Measurements from ENCODE around the gene KRTAP2-2.
"Not testable (repeated sequence)": the region's sequence is repeated elsewhere in the genome, so short reads cannot be mapped to it uniquely, and the experiment has no call there.

KRTAP2-2 gene

GRCh38 chr17:41063449-41063848, 8.4 kb upstream of the KRTAP2-2 start:
- no peaks in the 10 kb centered on the region for H3K27me3 ChIP-seq (ENCODE audit: insufficient read depth, low read length, poor library complexity, severe bottlenecking)

GRCh38 chr17:41061964-41062363, 6.9 kb upstream of the KRTAP2-2 start:
- Histone ChIP-seq H3K4me1 (ENCODE audit: insufficient read depth, low read length, poor library complexity, severe bottlenecking) (no peaks in the 10 kb centered on the region), H3K79me2 (ENCODE audit: insufficient read depth, low read length) (no peaks in the 10 kb centered on the region), H2AFZ (ENCODE audit: low read length) (no peak overlapping the region), H3K4me3 (ENCODE audit: low read length, poor library complexity, severe bottlenecking) (no peak overlapping the region), H3K27me3 (ENCODE audit: insufficient read depth, low read length, poor library complexity, severe bottlenecking) (no peaks in the 10 kb centered on the region), H3K4me2 (ENCODE audit: low read depth, low read length, poor library complexity, severe bottlenecking) (no peak overlapping the region), H3K9me3 (ENCODE audit: insufficient read depth, low read depth, low read length) (no peaks in the 10 kb centered on the region), H3K9me2 (replicated peaks; ENCODE audit: low read depth, low read length) (no peaks in the 10 kb centered on the region), H3F3A (ENCODE audit: low read depth) (no peaks in the 10 kb centered on the region), H3K9ac (ENCODE audit: low read depth, low read length, poor library complexity, severe bottlenecking) (no peak overlapping the region), H4K20me1 (ENCODE audit: insufficient read depth, low read length, poor library complexity, severe bottlenecking) (no peaks in the 10 kb centered on the region), H3K36me3 (ENCODE audit: insufficient read depth, low read length) (no peaks in the 10 kb centered on the region)
- no peak for TF ChIP-seq EZH2phosphoT487 (IDR thresholded peaks at IDR 0.05; ENCODE audit: borderline replicate concordance)
- TF ChIP-seq, protein P1, sequence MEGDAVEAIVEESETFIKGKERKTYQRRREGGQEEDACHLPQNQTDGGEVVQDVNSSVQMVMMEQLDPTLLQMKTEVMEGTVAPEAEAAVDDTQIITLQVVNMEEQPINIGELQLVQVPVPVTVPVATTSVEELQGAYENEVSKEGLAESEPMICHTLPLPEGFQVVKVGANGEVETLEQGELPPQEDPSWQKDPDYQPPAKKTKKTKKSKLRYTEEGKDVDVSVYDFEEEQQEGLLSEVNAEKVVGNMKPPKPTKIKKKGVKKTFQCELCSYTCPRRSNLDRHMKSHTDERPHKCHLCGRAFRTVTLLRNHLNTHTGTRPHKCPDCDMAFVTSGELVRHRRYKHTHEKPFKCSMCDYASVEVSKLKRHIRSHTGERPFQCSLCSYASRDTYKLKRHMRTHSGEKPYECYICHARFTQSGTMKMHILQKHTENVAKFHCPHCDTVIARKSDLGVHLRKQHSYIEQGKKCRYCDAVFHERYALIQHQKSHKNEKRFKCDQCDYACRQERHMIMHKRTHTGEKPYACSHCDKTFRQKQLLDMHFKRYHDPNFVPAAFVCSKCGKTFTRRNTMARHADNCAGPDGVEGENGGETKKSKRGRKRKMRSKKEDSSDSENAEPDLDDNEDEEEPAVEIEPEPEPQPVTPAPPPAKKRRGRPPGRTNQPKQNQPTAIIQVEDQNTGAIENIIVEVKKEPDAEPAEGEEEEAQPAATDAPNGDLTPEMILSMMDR (conservative IDR thresholded peaks at IDR 0.05; ENCODE audit: low read length), result no peak

More at GRCh38 chr17:41063449-41063848, 8.4 kb upstream of the KRTAP2-2 start:
- no peak overlapping the region for H3K4me3 ChIP-seq (ENCODE audit: low read length, poor library complexity, severe bottlenecking)
- H3K9me3 ChIP-seq (ENCODE audit: insufficient read depth, low read depth, low read length), result no peaks in the 10 kb centered on the region
- H3K9me2 ChIP-seq (replicated peaks; ENCODE audit: low read depth, low read length), result no peaks in the 10 kb centered on the region
- no peak overlapping the region for H3K9ac ChIP-seq (ENCODE audit: low read depth, low read length, poor library complexity, severe bottlenecking)
- H3K4me2 ChIP-seq (ENCODE audit: low read depth, low read length, poor library complexity, severe bottlenecking), result no peak overlapping the region
- no peaks in the 10 kb centered on the region for H3F3A ChIP-seq (ENCODE audit: low read depth)
- H4K20me1 ChIP-seq (ENCODE audit: insufficient read depth, low read length, poor library complexity, severe bottlenecking), result no peaks in the 10 kb centered on the region
- H2AFZ ChIP-seq (ENCODE audit: low read length), result no peak overlapping the region
- H3K4me1 ChIP-seq (ENCODE audit: insufficient read depth, low read length, poor library complexity, severe bottlenecking), result no peaks in the 10 kb centered on the region
- no peaks in the 10 kb centered on the region for H3K79me2 ChIP-seq (ENCODE audit: insufficient read depth, low read length)
- TF ChIP-seq EZH2phosphoT487 (IDR thresholded peaks at IDR 0.05; ENCODE audit: borderline replicate concordance), result no peak
- TF ChIP-seq, protein P1 (conservative IDR thresholded peaks at IDR 0.05; ENCODE audit: low read length), result no peak
- H3K36me3 ChIP-seq (ENCODE audit: insufficient read depth, low read length), result no peaks in the 10 kb centered on the region

GRCh38 chr17:41060052-41060604, 5.1 kb upstream of the KRTAP2-2 start, which contains the start of gene KRTAP2-3:
KRTAP2-3 (minus strand) TSS chr17:41060114; CDS start chr17:41060050, 64 bp downstream.
- no peaks in the 10 kb centered on the region for H3K9me3 ChIP-seq (ENCODE audit: insufficient read depth, low read depth, low read length)
- no peaks in the 10 kb centered on the region for H3K27me3 ChIP-seq (ENCODE audit: insufficient read depth, low read length, poor library complexity, severe bottlenecking)
- no peak within 1 kb of the TSS for H3K9ac ChIP-seq (ENCODE audit: low read depth, low read length, poor library complexity, severe bottlenecking)
- no peak for TF ChIP-seq EZH2phosphoT487 (IDR thresholded peaks at IDR 0.05; ENCODE audit: borderline replicate concordance)
- TF ChIP-seq, protein P1 (conservative IDR thresholded peaks at IDR 0.05; ENCODE audit: low read length), result no peak
- no peak within 1 kb of the TSS for H2AFZ ChIP-seq (ENCODE audit: low read length)
- H3F3A ChIP-seq (ENCODE audit: low read depth), result no peaks in the 10 kb centered on the region
- no peak within 1 kb of the TSS for H3K4me2 ChIP-seq (ENCODE audit: low read depth, low read length, poor library complexity, severe bottlenecking)
- H3K4me1 ChIP-seq (ENCODE audit: insufficient read depth, low read length, poor library complexity, severe bottlenecking), result no peaks in the 10 kb centered on the region
- no peaks in the 10 kb centered on the region for H3K36me3 ChIP-seq (ENCODE audit: insufficient read depth, low read length)
- H3K9me2 ChIP-seq (replicated peaks; ENCODE audit: low read depth, low read length), result no peaks in the 10 kb centered on the region
- no peaks in the 10 kb centered on the region for H4K20me1 ChIP-seq (ENCODE audit: insufficient read depth, low read length, poor library complexity, severe bottlenecking)
- no peaks in the 10 kb centered on the region for H3K79me2 ChIP-seq (ENCODE audit: insufficient read depth, low read length)
- H3K4me3 ChIP-seq (ENCODE audit: low read length, poor library complexity, severe bottlenecking), result no peak within 1 kb of the TSS

DNA sequence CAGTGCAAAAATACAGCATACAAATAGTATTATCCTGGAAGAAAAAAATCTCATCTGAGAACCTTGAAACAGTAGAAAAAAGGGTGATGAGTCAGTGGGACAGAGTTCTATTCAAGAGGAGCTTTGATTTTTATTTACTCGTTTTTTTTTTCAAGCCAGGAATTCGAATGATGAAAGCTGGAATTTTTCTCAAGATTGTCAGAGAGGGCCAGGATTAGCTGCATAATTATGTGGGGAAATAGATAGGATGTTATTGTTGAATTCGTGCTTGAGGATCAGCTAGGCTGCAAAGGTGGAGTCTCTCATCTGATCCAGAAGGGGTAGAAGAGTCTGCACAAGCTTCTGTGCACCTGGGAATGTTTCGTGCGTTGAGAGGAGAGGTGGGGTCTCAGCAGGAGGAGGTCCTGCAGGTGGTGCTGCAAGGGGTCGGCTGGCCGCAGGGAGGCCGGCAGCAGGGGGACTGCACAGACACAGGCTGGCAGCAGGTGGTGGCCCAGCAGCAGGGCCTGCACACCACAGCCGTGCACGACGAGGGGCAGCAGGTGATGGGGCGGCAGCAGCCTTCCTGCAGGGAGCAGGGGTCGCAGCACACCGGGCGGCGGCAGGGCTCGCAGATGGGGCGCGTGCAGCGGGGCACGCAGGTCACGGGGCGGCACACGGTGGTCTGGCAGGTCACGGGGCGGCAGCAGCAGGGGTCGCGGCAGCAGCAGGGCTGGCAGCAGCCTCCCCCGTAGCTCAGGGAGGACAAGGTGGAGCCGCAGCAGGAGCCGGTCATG, 4.4 kb upstream of the KRTAP2-2 start:
- not testable (repeated sequence) for H3K79me2 ChIP-seq (ENCODE audit: insufficient read depth, low read length); H3K36me3 ChIP-seq (ENCODE audit: insufficient read depth, low read length); H3K9me3 ChIP-seq (ENCODE audit: insufficient read depth, low read depth, low read length); H3K9ac ChIP-seq (ENCODE audit: low read depth, low read length, poor library complexity, severe bottlenecking); H3K27me3 ChIP-seq (ENCODE audit: insufficient read depth, low read length, poor library complexity, severe bottlenecking); H4K20me1 ChIP-seq (ENCODE audit: insufficient read depth, low read length, poor library complexity, severe bottlenecking); H2AFZ ChIP-seq (ENCODE audit: low read length); H3K9me2 ChIP-seq (replicated peaks; ENCODE audit: low read depth, low read length); H3K4me2 ChIP-seq (ENCODE audit: low read depth, low read length, poor library complexity, severe bottlenecking); H3F3A ChIP-seq (ENCODE audit: low read depth); H3K4me3 ChIP-seq (ENCODE audit: low read length, poor library complexity, severe bottlenecking); H3K4me1 ChIP-seq (ENCODE audit: insufficient read depth, low read length, poor library complexity, severe bottlenecking)

Data from Loucy (cell line).